ENCODE measurements around the gene ANKFN1.

The ANKFN1 gene

DNA sequence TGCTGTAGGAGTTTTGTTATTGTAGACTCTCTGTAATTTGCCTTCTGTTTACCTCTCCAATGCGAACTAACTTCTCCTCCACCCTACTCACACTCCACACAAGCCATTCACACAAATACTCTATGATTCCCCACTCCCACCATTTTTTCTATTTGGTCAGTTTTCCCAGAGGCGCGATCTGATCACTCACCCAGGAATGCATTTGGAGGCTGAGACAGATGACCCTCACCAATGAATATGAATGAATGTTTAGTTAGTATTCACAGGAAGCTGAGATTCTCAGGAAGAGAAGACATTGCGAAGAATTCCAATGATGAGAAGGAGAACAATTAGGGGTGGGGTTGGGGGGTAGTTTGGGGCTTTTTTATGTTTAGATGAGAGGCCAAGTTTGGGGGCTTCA is 10.5 kb upstream of the ANKFN1 start:
- DNase-seq (ENCODE audit: low read depth) = no peak

DNA sequence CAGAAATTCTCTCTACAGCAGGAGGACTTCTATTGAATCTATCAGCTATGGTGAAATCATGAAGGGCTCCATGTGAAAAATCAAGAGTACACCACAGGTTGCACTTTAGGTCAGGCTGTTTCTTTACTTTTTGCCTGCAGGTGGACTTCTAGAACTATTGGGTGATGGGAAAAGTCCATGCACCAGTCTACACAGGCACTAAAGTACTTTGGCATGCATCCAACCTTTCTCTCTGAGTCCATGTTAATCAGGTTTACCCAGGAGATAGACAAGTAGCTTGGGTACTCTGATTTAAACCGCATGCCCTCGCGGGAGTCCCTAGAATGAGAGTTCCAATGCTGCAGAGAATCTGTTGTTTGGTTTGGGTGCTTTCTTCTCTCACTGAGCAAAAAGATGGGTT is 9.1 kb upstream of the ANKFN1 start:
- no peak for DNase-seq (ENCODE audit: low read depth)

DNA sequence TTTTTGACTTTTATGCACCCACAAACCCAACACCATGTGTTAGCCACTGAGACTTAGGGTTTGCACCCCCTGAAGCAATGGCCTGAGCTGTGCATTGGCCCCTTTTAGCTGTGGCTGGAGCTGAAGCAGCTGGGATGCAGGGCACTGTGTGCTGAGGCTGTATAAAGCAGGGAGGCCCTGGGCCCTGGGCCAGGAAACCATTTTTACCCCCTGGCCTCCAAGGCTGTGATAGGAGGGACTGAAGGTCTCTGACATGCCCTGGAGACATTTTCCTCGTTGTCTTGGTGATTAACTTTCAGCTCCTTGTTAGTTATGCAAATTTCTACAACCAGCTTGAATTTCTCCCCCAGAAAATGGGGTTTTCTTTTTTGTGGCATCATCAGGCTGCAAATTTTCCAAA is 6.7 kb upstream of the ANKFN1 start:
- DNase-seq (ENCODE audit: low read depth) = no peak

DNA sequence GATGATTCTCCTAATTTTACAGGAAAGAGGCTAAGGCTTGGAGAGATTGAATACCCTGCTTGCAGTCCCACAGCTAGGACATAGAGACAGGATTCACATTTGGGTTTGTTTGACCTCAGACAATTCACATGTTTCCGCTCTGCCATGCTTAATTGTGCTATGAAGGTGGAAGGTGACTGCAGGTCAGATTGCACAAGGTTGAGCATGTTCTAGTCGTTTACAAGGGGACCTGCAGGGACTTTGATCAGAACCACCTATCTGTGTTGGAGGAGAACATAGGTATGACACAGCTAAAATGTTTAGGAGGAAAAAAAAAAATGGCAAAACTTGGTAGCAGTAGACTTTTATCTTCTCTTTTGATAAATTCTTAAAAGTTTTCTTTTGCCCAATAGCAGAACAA is 4.9 kb upstream of the ANKFN1 start:
- DNase-seq (ENCODE audit: low read depth) = no peak

DNA sequence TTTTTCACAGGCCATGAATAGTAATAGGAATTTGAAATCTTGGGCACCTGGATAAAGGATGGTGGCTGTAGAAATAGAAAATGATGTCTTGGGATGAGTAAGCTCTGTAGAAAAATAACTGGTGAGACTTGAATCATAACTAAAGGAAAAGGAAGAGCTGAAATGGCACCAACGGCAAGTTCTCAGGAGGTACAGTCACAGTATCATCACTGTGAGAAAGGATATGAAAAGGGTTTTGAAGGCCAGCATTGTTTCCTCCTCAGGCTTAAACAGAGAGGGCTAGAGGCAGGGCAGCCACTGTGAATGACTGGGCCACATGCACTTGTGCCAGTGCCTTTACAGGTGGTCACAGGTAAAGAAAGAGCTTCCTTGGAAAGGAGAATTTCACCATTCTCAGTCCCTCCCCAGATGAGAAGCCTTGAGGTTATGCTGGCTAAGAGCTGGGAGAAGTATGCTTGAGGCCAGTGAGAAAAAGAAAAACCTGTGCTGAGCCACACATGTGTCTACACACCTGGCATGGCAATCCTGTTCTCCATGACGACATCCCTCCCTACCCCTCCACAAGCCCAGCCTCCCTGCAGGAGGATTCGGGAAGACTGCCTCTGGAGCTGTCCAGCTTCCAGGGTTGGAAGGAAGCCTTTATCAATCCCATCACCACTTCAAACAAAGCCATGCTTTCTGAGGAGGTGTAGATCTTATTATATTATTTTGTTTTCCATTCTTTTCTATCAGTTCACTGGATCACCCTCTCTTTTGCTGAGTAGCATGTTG is 3.8 kb upstream of the ANKFN1 start:
- DNase-seq (ENCODE audit: low read depth) = no peak

DNA sequence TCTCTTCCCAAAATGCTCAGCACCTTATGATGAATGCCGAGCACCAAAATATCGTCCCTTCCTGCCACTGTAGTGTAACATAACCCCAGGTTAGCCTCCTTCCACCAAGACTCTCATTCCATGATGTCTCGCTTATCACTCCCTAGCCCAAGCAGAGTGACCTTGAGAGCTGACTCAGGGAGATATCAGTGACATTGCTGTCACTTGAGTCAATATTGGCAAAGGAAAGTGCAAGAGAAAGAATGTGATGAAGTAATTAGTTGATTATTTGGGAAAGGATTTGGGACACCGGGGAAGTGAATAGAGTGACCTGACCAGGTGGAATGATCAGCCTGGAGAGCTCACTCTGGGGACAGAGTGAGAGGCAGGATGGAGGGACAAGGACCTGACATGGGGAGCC is 2.6 kb upstream of the ANKFN1 start:
- DNase-seq (ENCODE audit: low read depth) = no peak

DNA sequence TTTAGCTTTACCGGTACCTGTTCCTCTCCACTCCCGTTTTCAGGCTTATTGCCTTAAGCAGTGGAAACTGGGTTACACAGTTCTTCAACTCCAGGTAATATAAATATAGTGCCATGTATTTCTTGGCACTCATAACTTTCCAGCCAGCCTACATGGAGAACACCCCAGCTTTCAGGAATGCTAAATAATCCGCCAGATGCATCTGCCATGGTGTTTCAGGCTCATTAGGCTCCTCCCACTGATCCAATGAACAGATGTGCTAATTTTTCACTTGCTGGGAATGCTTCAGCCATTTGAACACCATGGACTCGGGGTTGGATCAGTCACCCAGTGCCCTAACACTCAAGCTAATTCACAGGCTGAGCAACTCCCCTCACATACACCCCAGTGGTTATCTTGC is 4.6 kb downstream of the ANKFN1 start:
- no peak for DNase-seq (ENCODE audit: low read depth)

DNA sequence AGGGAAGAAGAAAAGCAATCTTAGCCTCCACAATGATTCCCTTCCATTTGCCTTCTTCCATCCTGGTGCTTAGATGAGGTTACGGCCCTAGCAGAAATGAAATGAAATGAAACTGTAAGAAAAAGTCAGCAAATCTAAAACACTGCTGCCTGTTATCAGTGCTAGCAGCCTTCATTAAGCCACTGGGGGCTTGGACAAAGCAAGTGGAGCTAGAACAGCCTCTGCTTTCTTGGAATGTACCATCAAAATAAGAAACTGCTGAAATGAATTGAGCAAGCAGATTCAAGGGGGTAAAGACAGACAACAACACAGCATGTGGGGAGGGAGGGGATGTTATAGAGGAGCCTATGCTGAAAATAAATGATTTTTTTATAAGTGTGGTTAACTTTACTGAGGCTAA is 5.1 kb downstream of the ANKFN1 start:
- no peak for DNase-seq (ENCODE audit: low read depth)

DNA sequence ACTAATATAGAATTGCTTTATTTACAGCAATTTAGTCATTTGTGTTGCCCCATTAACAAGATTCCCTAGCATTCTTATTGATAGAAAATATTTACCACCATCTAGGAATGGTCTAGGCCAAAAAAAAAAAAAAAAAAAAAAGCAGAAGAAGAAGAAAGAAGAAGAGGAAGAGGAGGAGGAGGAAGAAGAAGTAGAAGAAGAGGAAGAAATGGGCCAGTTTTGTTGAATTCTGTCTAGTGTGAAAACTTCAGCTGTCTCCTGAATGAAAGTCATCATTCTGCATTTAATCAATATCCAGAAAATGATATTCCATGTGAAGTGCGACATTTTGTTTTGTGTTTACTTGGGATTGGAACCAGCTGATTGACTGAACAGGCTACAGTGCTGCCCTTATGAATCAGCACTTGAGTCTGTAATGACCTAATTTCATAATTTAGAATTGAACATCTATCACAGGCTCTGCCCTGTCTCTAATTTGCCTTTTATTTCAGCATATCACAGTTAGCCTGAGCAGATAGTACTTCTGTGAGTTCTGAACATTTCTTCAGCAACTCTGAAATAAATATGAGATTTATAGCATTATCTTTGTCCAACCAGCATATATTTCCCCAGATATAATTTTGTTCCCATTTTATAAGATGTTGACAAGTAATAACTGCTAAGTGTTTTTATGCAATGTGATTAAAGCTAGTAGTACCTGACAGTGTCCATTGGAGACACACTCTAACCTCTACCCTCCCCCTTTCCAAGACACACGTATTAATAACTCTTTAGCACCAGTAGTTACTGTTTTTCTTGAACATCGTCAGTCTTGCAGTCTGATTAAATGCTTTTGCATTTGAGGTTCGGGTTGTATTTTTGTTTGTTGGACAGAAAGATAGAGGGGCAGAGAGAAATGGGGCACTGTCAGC is 5.9 kb downstream of the ANKFN1 start:
- no peak for DNase-seq (ENCODE audit: low read depth)

DNA sequence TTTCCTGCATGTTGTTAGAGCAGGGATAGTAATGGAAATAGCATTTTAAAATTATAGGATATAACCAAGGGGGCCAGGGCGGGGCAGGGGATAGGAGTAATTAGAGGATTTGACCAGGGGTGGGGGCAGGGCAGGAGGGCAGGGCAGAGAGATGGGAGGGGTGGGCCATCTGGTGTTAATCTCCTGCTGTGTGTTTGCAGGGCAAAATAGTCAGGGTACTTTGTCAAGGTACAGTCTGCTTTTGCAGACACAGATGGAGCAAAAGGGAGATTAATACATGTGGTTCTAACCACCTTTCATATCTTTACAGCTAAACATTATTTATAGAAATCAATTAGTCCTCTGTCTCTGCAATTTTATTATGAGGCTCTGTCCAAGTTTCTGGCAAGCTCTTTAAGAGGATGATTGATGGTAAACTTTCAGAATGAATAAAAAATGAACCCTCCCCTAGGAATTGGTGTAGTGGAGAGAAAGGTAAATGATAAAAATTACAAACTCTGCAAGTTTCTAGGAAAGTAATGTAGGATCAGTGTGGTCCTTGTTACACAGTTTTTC is 6.6 kb downstream of the ANKFN1 start:
- no peak for DNase-seq (ENCODE audit: low read depth)

DNA sequence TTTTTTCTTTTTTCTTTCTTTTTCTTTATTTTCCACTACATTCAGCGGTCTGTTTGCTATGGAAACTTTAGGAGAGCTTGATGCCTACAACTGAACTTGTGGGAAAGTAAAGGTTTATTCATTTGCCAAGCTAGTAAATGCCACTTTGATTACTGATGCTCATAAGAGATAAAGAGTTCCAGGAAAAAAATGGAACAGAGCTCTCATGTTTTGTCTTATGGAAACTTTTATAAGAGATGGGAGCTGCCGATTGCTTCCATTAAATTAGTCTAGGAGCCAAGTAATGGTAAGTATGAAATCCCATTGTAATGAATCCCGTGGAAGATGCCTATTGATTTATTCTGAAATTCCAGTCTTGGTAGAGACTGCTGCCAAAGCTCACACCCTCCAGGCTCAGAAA is 7.1 kb downstream of the ANKFN1 start:
- DNase-seq (ENCODE audit: low read depth) = no peak

DNA sequence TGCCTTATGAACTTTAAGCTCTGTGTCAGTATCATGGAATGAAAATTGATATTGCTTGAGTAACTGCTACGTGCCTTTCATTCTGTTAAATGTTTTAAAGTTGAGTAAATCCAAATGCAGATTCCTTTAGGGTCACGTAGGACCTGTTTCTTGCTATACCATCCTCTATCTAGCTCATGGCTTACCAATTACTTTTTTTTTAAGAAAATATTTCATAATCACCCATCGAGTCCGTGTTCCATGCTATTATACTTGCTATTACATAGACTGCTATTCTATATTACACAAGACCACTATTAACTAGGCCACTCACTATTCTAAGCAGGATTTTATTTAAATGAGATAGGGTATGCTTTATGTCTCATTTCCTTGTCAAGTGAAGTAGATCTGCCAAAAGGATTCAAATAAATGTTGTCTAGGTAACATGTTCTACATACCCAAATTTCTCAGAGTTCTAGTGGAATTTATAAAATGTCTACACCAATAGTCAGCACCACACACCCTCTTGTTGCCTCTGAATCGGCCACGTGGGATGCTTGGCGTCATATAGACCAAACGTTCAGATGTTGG is 11.9 kb downstream of the ANKFN1 start:
- no peak for DNase-seq (ENCODE audit: low read depth)

DNA sequence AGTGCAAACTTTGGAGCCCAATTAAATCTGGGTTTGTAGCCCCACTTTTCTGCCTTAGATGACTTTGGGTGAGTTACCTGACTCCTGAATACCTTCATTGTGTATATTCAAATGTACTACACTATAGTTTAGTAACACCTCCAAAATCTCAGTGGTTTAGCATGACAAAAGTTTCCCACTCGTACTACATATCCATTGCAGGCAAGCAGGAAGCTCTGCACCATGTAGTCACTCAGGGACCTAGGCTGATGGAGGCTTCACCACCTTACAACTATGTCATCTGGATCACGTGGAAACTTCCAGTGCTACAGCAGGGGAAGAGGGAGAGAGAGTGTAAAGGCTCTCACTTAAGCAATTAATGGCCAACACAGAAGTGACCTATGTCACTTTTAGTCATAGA is 14.2 kb downstream of the ANKFN1 start:
- no peak for DNase-seq (ENCODE audit: low read depth)

DNA sequence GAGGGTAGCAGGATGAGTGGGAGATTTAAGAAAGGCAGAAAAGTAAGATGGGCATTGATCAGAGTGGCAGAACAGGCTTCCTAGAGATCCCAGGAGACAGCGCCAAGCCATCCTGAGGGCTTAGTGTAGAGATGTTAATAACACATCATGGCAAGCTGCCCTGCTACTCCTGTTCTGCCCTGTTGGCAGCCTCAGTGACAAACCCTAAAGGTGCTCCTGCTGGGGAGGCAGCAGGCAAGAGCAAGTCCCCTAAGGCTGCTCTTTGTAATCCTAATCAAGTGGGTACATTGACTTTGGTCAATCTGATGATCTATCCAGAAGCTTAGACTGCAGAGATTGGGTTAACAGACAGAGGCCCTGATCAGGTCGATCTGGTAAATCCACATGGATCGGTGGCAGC is 16.3 kb downstream of the ANKFN1 start:
- no peak for DNase-seq (ENCODE audit: low read depth)

DNA sequence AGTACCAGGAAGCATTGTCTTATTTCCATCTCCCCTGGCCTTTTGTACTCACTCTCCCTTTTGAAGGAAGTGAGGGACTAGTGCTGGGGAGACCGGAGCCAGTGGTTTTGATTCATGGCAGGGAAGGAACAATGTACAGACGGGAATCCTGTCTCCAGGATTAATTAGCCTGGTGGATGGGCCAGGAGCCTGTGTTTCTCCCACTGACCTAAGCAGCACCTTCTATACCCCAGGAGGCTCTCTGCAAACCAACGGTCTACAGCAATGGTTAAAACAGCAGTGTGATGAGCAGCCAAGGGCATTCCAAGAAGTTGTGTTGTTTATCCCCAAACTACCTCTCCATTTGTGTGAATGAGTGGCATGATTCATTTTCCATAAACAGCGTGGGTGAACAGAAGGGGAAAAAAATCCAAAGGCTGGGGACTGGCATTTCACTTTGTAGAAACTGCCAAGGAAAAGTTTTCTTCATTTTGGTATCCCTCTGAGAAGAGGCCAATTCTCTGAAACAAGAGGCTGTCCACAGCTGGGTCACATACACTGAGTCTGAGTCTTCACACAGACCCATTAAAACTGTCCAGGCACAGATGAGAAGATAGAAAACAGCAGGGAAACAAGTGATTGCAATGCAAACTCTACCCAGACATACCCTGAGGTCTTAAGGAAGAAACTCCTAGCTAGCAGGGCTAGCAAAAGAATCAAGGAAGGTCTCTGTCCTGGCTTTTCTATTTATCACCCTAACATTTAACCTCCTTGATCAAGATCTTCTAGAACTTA is 18.1 kb downstream of the ANKFN1 start:
- no peak for DNase-seq (ENCODE audit: low read depth)

DNA sequence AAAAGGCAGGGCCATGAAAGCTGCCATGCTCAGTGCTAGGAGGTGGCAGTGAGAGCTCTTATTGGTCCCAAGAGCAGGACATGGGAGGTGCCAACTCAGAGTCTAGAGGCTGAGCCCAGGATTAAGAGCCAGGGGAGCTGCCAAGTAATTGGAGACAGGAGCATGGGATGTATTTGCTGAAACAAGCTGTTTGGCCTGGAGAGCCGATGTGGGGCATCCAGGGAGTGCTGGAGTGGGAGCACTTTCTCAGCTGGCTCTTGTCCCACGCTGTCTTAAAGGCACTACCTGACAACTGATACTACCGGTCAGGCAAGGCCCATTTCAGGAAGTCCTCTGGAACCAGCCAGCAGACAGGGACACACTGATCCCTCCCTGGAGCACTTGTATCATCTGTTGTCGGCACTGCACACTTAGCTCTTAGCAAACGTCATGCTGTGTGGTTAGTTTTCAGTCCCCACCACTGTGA is 19.3 kb downstream of the ANKFN1 start:
- no peak for DNase-seq (ENCODE audit: low read depth)

DNA sequence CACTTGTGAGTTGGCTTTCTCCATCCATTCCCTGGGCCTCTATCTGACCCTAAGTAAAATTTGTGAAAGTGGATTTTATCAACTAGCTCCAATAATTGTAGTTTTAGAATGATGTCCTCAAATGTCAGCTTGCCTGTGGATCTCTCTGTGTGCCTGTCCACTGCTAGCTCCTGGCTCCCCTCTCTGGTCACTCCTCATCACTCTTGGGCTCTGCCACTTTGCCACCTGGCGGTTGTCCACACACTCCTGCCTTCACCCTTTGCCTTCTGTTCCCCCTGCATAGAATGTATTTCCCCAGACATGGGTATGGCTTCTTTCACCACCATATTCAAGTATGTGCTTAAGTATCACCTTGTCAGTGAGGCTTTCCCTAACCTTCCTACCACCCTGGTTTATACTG is 19.8 kb downstream of the ANKFN1 start:
- DNase-seq (ENCODE audit: low read depth) = no peak

DNA sequence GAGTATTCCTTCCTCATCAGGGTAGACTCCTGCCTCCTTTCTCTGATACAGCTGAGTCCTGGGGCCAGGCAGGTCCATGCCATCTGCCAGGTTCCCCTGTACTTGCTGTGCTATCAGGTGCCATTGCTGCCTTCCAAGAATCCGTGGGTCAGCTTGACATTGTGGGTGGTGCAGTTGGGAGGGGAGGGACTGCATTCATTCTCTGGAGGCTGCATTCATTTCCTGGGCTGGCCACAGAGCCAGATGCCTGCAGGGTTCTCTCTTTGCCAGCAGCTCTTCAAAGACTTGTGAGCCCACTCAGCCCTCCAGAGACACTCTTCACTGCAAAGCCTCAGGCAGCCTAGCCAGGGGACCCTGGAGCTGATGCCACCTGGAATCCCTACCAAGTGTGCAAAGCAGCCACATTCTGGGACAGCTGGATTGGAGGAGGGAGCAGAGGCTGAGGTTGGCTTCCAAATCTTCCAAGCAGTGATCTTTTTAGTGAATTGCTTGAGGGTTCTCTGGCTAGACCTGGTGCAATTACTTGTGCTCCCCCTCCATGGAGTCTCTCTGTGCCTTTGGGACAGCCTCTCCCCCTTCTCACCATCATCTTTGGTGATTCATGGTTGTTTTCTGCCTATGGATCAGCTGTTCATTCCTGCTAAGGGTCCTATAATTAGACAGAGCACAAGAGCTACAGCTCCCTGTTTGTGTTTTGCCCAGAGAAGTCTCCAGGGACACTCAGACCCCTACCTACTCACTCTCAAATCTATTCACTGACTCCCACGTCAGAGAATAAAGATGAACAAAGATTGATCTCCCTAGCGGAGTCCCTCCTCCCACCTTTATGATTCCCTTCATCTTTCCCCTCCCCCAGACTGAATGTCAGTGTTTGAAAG is 20.9 kb downstream of the ANKFN1 start:
- DNase-seq (ENCODE audit: low read depth) = no peak

DNA sequence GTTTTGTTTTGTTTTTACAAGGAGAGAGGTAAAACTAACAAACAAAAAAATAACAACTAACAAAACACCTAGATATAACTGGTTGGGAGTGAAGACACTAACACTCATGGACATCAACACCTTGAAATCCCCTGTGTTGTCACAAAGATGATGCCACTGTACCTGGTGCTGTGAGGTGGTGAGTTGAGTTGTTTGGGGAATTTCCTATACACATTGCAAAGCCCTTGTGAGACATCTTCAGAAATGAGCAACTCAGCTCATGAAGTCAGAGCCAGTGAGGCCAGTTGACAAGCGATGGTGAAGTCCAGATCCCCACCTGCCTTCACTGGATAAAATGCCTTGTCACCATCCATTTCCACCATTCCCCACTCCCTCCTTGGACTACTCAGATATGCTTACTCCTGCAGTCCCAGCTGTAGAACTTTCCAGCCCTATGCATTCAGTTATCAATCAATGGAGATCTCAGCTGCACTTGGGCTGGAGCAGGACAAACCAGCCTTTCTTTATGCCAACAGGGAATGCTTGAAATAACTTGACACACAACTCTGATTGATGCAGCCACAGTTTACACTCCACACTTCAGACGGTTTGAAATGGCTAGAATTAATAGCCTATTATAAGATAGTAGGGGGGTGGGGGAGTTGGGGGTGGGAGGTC is 22.2 kb downstream of the ANKFN1 start:
- no peak for DNase-seq (ENCODE audit: low read depth)

DNA sequence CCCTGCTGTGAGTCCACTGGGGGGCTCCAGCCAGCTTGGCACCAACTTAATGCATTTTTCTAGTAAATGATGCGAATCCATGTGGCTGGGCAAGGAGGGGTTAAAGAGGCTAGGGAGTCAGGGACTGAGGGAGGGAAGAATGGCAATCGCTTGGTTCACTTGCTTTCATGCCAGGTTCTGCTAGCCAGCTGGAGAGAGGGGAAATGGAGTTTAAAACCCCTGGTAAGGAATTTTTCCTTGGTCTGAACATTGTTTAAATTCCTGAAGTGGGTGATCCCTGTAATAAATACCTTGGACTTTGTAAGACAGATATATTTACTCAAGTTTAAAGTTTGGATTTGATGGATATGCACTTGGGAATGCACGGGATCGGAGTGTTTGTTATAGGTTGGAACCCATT is 22.8 kb downstream of the ANKFN1 start:
- DNase-seq (ENCODE audit: low read depth) = no peak

Measured in stromal cell of bone marrow (primary cell).